HL-60 (cell line): ENCODE measurements around the gene ADCY3.

Source experiments
- DNase-seq, 2 experiments: peaks; one replicate each; pipeline ENCODE4 v3.0.0-alpha.2; 2010 to 2020; ENCODE audit warnings: low read depth in 1 of 2, low spot score in 1 of 2
- H3K27ac ChIP-seq: fragments of 250-450 bp; sonication (Bioruptor Pico); replicated peaks from 2 replicates; pipeline ENCODE4 v1.5.1; 2020; ENCODE audit warnings: mild to moderate bottlenecking, moderate library complexity
- H3K27me3 ChIP-seq: fragments of 250-450 bp; sonication (Bioruptor Pico); 2 replicates; pipeline ENCODE4 v1.5.1; 2021; ENCODE audit warnings: mild to moderate bottlenecking, moderate library complexity; ENCODE audit not compliant: insufficient read depth, poor library complexity, severe bottlenecking
- H3K4me3 ChIP-seq: replicated peaks from 2 replicates; pipeline ENCODE4 v1.5.1; 2011; ENCODE audit warnings: mild to moderate bottlenecking, control low read depth, low read length; ENCODE audit not compliant: insufficient read depth
- GABPA ChIP-seq: IDR thresholded peaks from 2 replicates; pipeline ENCODE4 v1.6.1; 2012; ENCODE audit warnings: low read depth
- POLR2AphosphoS5 ChIP-seq: IDR thresholded peaks from 2 replicates; pipeline ENCODE4 v1.6.1; 2012; ENCODE audit warnings: low read depth
- REST ChIP-seq: IDR thresholded peaks from 2 replicates; pipeline ENCODE4 v1.6.1; 2012; ENCODE audit warnings: low read depth; ENCODE audit not compliant: insufficient replicate concordance
- SPI1 ChIP-seq: IDR thresholded peaks from 2 replicates; pipeline ENCODE4 v1.6.1; 2012; ENCODE audit warnings: low read depth, mild to moderate bottlenecking, borderline replicate concordance
- TF ChIP-seq, protein P1 (sequence below): IDR thresholded peaks from one replicate; pipeline ENCODE4 v1.5.1; 2011; ENCODE audit warnings: low read length, control low read depth, inconsistent platforms; ENCODE audit not compliant: insufficient read depth

The ADCY3 gene

GRCh38 chr2:24870440-24870839, 49.6 kb downstream of the ADCY3 start:
- Histone ChIP-seq H3K27me3 (no peaks in the 10 kb centered on the region), H3K27ac (no peak overlapping the region), H3K4me3 (no peak overlapping the region)
- no peak for DNase-seq
- no peak for TF ChIP-seq GABPA
- TF ChIP-seq, protein P1, sequence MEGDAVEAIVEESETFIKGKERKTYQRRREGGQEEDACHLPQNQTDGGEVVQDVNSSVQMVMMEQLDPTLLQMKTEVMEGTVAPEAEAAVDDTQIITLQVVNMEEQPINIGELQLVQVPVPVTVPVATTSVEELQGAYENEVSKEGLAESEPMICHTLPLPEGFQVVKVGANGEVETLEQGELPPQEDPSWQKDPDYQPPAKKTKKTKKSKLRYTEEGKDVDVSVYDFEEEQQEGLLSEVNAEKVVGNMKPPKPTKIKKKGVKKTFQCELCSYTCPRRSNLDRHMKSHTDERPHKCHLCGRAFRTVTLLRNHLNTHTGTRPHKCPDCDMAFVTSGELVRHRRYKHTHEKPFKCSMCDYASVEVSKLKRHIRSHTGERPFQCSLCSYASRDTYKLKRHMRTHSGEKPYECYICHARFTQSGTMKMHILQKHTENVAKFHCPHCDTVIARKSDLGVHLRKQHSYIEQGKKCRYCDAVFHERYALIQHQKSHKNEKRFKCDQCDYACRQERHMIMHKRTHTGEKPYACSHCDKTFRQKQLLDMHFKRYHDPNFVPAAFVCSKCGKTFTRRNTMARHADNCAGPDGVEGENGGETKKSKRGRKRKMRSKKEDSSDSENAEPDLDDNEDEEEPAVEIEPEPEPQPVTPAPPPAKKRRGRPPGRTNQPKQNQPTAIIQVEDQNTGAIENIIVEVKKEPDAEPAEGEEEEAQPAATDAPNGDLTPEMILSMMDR: no peak
- no peak for TF ChIP-seq SPI1
- TF ChIP-seq REST: no peak
- no peak for TF ChIP-seq POLR2AphosphoS5

DNA sequence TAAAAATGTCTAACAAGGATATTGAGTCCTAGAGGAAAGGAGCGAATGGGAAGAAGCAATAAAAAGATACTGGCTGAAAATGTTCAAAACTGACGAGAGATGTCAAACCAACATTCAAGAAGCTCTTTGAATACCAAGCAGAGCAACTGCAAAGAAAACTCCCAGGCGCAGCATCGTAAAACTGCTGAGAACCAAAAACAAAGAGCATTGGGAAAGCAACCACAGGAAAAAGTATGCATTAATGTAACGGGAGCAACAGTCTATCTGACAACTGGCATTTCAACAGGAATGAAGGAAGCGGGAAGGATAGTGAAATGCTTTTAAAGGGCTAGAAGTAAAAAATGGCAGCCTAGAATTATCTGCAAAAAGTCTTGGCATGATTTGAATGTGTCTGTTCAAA, 53.1 kb downstream of the ADCY3 start:
- Histone ChIP-seq H3K4me3 (no peak overlapping the region), H3K27ac (no peak overlapping the region), H3K27me3 (no peaks in the 10 kb centered on the region)
- no peak for TF ChIP-seq REST
- no peak for TF ChIP-seq GABPA
- TF ChIP-seq SPI1: no peak
- TF ChIP-seq POLR2AphosphoS5: no peak
- TF ChIP-seq, protein P1: no peak
- DNase-seq: no peak

- H3K4me3 ChIP-seq: no peak overlapping the region
- no peak for DNase-seq
- H3K27me3 ChIP-seq: no peaks in the 10 kb centered on the region
- H3K27ac ChIP-seq: no peak overlapping the region
- TF ChIP-seq POLR2AphosphoS5 (no peak), GABPA (no peak), REST (no peak), SPI1 (no peak)
- TF ChIP-seq, protein P1: no peak
Observed at GRCh38 chr2:24863641-24864040, 56.4 kb downstream of the ADCY3 start.
